Loucy (cell line): Measurements from ENCODE around the gene FAM13A.
"Not testable (repeated sequence)": the region's sequence is repeated elsewhere in the genome, so short reads cannot be mapped to it uniquely, and the experiment has no call there.

ENCODE experiments used
- H2AFZ ChIP-seq: fragments of 200-600 bp; sonication (generic); 2 replicates; pipeline ENCODE4 v1.6.0; 2016; ENCODE audit warnings: antibody characterized with exemption, mild to moderate bottlenecking, low read length, moderate library complexity
- H3F3A ChIP-seq: fragments of 200-600 bp; 2 replicates; pipeline ENCODE4 v1.6.0; 2016; ENCODE audit warnings: antibody characterized with exemption, low read depth, mild to moderate bottlenecking
- H3K27me3 ChIP-seq: fragments of 200-600 bp; sonication (generic); 2 replicates; pipeline ENCODE4 v1.6.1; 2014; ENCODE audit warnings: low read length, mild to moderate bottlenecking; ENCODE audit not compliant: insufficient read depth, poor library complexity, severe bottlenecking
- H3K36me3 ChIP-seq: fragments of 200-600 bp; sonication (generic); 2 replicates; pipeline ENCODE4 v1.6.1; 2016; ENCODE audit warnings: low read length; ENCODE audit not compliant: insufficient read depth
- H3K4me1 ChIP-seq: fragments of 200-600 bp; sonication (generic); 2 replicates; pipeline ENCODE4 v1.5.1; 2014; ENCODE audit warnings: low read length, mild to moderate bottlenecking; ENCODE audit not compliant: insufficient read depth, poor library complexity, severe bottlenecking
- H3K4me2 ChIP-seq: fragments of 200-600 bp; sonication (generic); 2 replicates; pipeline ENCODE4 v1.6.0; 2014; ENCODE audit warnings: antibody characterized with exemption, low read length, low read depth, mild to moderate bottlenecking; ENCODE audit not compliant: poor library complexity, severe bottlenecking
- H3K4me3 ChIP-seq: fragments of 200-600 bp; sonication (generic); 2 replicates; pipeline ENCODE4 v1.5.1; 2014; ENCODE audit warnings: low read length, mild to moderate bottlenecking, mixed read lengths; ENCODE audit not compliant: poor library complexity, severe bottlenecking
- H3K79me2 ChIP-seq: fragments of 200-600 bp; sonication (generic); 2 replicates; pipeline ENCODE4 v1.6.1; 2014; ENCODE audit warnings: low read length; ENCODE audit not compliant: insufficient read depth
- H3K9ac ChIP-seq: fragments of 200-600 bp; sonication (generic); 2 replicates; pipeline ENCODE4 v1.6.0; 2014; ENCODE audit warnings: mild to moderate bottlenecking, low read depth, low read length, moderate library complexity; ENCODE audit not compliant: poor library complexity, severe bottlenecking
- H3K9me2 ChIP-seq: fragments of 200-600 bp; sonication (generic); replicated peaks from 2 replicates; pipeline ENCODE4 v1.6.1; 2016; ENCODE audit warnings: low read depth, low read length, mixed read lengths
- H3K9me3 ChIP-seq: fragments of 200-600 bp; sonication (generic); 2 replicates; pipeline ENCODE4 v1.6.1; 2014; ENCODE audit warnings: mild to moderate bottlenecking, antibody characterized with exemption, low read length, low read depth; ENCODE audit not compliant: insufficient read depth
- H4K20me1 ChIP-seq: fragments of 200-600 bp; sonication (generic); 2 replicates; pipeline ENCODE4 v1.6.0; 2014; ENCODE audit warnings: antibody characterized with exemption, low read length, mild to moderate bottlenecking; ENCODE audit not compliant: insufficient read depth, poor library complexity, severe bottlenecking
- CTCF ChIP-seq: fragments of 200-600 bp; sonication (generic); conservative IDR thresholded peaks from 2 replicates; pipeline ENCODE4 v1.5.1; 2014; ENCODE audit warnings: mild to moderate bottlenecking, antibody characterized with exemption, low read length
- EZH2phosphoT487 ChIP-seq: fragments of 200-600 bp; IDR thresholded peaks from 2 replicates; pipeline ENCODE4 v1.6.1; 2018; ENCODE audit warnings: antibody characterized with exemption, mild to moderate bottlenecking, moderate library complexity, borderline replicate concordance

FAM13A gene

GRCh38 chr4:89008166-89008565 is 48.8 kb downstream of the FAM13A start:
- Histone ChIP-seq H2AFZ (no peak overlapping the region), H3K36me3 (no peaks in the 10 kb centered on the region), H3K4me3 (no peak overlapping the region), H3K4me1 (no peaks in the 10 kb centered on the region), H3F3A (no peaks in the 10 kb centered on the region), H3K9ac (no peak overlapping the region), H3K79me2 (no peaks in the 10 kb centered on the region), H3K27me3 (no peaks in the 10 kb centered on the region), H3K9me3 (no peaks in the 10 kb centered on the region), H3K9me2 (no peaks in the 10 kb centered on the region), H3K4me2 (no peak overlapping the region), H4K20me1 (no peaks in the 10 kb centered on the region)
- TF ChIP-seq EZH2phosphoT487 (no peak), CTCF (no peak)

GRCh38 chr4:89007338-89007939 is 49.5 kb downstream of the FAM13A start:
- H3K4me2 ChIP-seq = no peak overlapping the region
- no peaks in the 10 kb centered on the region for H3K27me3 ChIP-seq
- no peaks in the 10 kb centered on the region for H3K9me2 ChIP-seq
- TF ChIP-seq CTCF (no peak), EZH2phosphoT487 (no peak)
- no peak overlapping the region for H3K4me3 ChIP-seq
- no peaks in the 10 kb centered on the region for H4K20me1 ChIP-seq
- no peaks in the 10 kb centered on the region for H3F3A ChIP-seq
- no peaks in the 10 kb centered on the region for H3K79me2 ChIP-seq
- H3K4me1 ChIP-seq = no peaks in the 10 kb centered on the region
- no peaks in the 10 kb centered on the region for H3K36me3 ChIP-seq
- no peak overlapping the region for H2AFZ ChIP-seq
- no peaks in the 10 kb centered on the region for H3K9me3 ChIP-seq
- no peak overlapping the region for H3K9ac ChIP-seq

GRCh38 chr4:89006307-89006706 is 50.7 kb downstream of the FAM13A start:
- Histone ChIP-seq H3K9ac (no peak overlapping the region), H3K4me3 (no peak overlapping the region), H3K27me3 (no peaks in the 10 kb centered on the region), H3F3A (no peaks in the 10 kb centered on the region), H3K4me1 (no peaks in the 10 kb centered on the region), H3K79me2 (no peaks in the 10 kb centered on the region), H3K9me2 (no peaks in the 10 kb centered on the region), H3K4me2 (no peak overlapping the region), H2AFZ (no peak overlapping the region), H4K20me1 (no peaks in the 10 kb centered on the region), H3K9me3 (no peaks in the 10 kb centered on the region), H3K36me3 (no peaks in the 10 kb centered on the region)
- TF ChIP-seq CTCF (no peak), EZH2phosphoT487 (no peak)

GRCh38 chr4:89005066-89005465 is 51.9 kb downstream of the FAM13A start:
- not testable (repeated sequence) for H3K9me2 ChIP-seq, H3K79me2 ChIP-seq, H4K20me1 ChIP-seq

More at GRCh38 chr4:89005066-89005465, 51.9 kb downstream of the FAM13A start:
- not testable (repeated sequence) for H3K4me1 ChIP-seq, H3F3A ChIP-seq, H3K27me3 ChIP-seq, H3K36me3 ChIP-seq, H3K9ac ChIP-seq, H3K4me2 ChIP-seq, H2AFZ ChIP-seq, H3K4me3 ChIP-seq, H3K9me3 ChIP-seq
